Neuron (in vitro differentiated cells): ENCODE measurements around the gene MORC4.

Source experiments
- H2AFZ ChIP-seq: one replicate; pipeline ENCODE4 v1.6.1; 2013; ENCODE audit warnings: low read depth, mild to moderate bottlenecking, inconsistent platforms, low read length, moderate library complexity
- H3K27me3 ChIP-seq: one replicate; pipeline ENCODE4 v1.6.1; 2013; ENCODE audit warnings: low read length; ENCODE audit not compliant: insufficient read depth
- H3K36me3 ChIP-seq: one replicate; pipeline ENCODE4 v1.6.1; 2013; ENCODE audit warnings: low read length; ENCODE audit not compliant: insufficient read depth
- H3K4me1 ChIP-seq: one replicate; pipeline ENCODE4 v1.6.1; 2013; ENCODE audit warnings: low read length; ENCODE audit not compliant: insufficient read depth
- H3K4me3 ChIP-seq: 2 replicates; pipeline ENCODE4 v1.5.1; 2013; ENCODE audit warnings: mild to moderate bottlenecking, low read length, moderate library complexity
- H3K9me3 ChIP-seq: one replicate; pipeline ENCODE4 v1.6.1; 2013; ENCODE audit warnings: low read length

MORC4 gene

DNA sequence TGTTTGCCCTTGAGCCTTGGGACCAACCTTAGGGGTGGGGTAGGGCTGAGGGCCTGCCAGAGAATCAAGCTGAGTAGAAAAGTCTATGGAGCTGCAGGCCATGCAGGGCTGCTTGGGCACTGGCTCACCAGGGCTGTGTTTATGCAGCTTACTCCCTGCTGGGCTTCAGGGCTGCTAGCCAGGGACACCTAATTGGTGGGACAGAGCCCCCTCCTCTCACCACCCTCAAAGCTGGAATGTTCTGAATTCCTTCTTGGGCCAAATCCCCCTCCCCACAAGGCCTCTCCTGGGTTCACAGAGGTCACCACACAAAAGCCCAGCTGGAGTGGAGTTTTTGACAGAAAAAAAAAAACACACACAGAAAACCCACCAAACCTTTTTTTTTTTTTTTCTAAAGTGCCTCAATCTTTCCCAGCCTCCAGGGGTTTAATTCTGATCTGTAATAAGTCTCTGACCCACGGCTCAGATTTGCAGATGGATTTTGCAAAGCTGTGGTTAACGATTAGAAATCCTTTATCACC lies 80.0 kb downstream of the MORC4 start, which contains the start of gene CLDN2:
Gene CLDN2 (plus strand): TSS at position 471 of the 521 bp plus-strand sequence. CDS start 7,827 bp downstream, outside the sequence.
- Histone ChIP-seq H3K4me1 (peaks cover 11% of the 10 kb centered on the region), H3K9me3 (no peaks in the 10 kb centered on the region), H2AFZ (no peak within 1 kb of the TSS), H3K4me3 (no peak within 1 kb of the TSS), H3K27me3 (peaks cover 5% of the 10 kb centered on the region), H3K36me3 (no peaks in the 10 kb centered on the region)

GRCh38 chrX:106917830-106918500 lies 82.0 kb downstream of the MORC4 start:
- no peaks in the 10 kb centered on the region for H3K36me3 ChIP-seq
- H3K4me3 ChIP-seq: no peak overlapping the region
- no peaks in the 10 kb centered on the region for H3K9me3 ChIP-seq
- H3K4me1 ChIP-seq: peaks cover 11% of the 10 kb centered on the region
- H2AFZ ChIP-seq: no peak overlapping the region
- peaks cover 5% of the 10 kb centered on the region for H3K27me3 ChIP-seq

DNA sequence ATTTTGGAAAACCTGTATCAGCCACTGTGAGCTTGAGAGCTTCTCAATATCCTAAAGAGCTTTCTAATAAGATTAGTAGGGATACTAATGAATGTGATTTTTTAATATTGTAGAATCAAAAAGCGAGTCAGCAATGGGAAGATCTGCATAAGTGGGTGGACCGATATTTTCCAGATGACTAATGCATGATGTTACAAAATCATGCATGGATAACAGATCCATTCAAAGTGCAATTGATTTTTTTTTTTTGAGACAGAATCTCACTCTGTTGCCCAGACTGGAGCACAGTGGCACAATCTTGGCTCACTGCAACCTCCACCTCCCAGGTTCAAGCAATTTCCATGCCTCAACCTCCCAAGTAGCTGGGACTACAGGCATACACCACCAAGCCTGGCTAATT lies 87.1 kb downstream of the MORC4 start:
- H3K27me3 ChIP-seq: peaks cover 9% of the 10 kb centered on the region
- no peaks in the 10 kb centered on the region for H3K36me3 ChIP-seq
- H2AFZ ChIP-seq: no peak overlapping the region
- no peaks in the 10 kb centered on the region for H3K4me1 ChIP-seq
- H3K9me3 ChIP-seq: no peaks in the 10 kb centered on the region
- no peak overlapping the region for H3K4me3 ChIP-seq

DNA sequence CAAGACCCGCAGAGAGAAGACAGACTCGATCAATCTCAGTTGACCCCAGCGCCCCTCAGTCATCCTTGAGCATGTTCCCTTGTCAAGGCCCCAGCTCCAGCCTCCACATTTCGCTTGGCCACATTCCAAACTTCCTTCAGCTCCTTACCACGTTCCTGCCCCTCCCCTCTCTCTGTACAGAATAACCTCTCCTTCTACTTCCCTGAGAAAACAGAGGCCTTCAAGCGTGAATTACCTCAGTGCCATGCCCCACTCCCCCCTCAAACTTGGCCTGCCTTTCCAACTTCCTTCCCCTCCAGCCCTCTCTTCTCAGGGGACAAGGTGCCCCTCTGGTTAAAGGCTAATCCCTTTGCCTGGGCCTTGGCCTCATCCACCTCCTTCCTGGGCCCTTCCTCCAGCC lies 93.7 kb downstream of the MORC4 start:
- Histone ChIP-seq H3K27me3 (peaks cover 8% of the 10 kb centered on the region), H3K36me3 (no peaks in the 10 kb centered on the region), H3K4me1 (no peaks in the 10 kb centered on the region), H3K4me3 (no peak overlapping the region), H3K9me3 (no peaks in the 10 kb centered on the region), H2AFZ (no peak overlapping the region)

GRCh38 chrX:106905064-106905708 lies 94.8 kb downstream of the MORC4 start:
- peaks cover 4% of the 10 kb centered on the region for H3K27me3 ChIP-seq
- H2AFZ ChIP-seq: no peak overlapping the region
- H3K9me3 ChIP-seq: no peaks in the 10 kb centered on the region
- no peaks in the 10 kb centered on the region for H3K36me3 ChIP-seq
- H3K4me3 ChIP-seq: no peak overlapping the region
- H3K4me1 ChIP-seq: no peaks in the 10 kb centered on the region

- Histone ChIP-seq H3K27me3 (peaks cover 4% of the 10 kb centered on the region), H3K36me3 (no peaks in the 10 kb centered on the region), H3K4me3 (no peak overlapping the region), H2AFZ (no peak overlapping the region), H3K9me3 (no peaks in the 10 kb centered on the region), H3K4me1 (no peaks in the 10 kb centered on the region)
Observed at GRCh38 chrX:106903856-106904528, 96.0 kb downstream of the MORC4 start.

DNA sequence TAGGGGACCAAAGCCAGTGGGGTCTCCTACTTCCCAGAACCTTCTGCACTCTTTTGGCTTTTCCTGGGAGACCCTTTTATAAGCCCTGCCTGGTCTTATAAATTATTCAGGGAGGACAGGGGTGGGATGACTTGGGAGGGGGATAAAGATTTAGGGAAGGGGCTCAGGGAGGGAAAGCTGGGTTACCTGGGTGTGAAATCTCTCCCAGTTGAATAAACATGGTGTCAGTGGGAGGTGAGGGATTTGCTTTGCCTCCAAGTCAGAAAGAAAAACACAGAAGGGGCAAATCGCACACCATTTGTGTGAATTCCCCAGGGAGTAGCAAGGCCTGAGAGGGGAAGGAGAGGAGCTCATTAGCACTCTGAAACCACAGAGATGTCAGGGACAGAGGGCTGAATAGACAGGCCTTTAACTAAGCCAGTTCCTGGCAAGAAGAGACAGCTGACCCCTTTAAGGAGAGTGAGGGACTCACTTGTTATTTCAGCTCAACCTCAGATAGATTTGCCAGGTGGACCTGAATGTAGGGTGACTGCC lies 96.7 kb downstream of the MORC4 start, which contains the start of gene RIPPLY1:
Gene RIPPLY1 (minus strand): TSS at position 51 of the 534 bp plus-strand sequence. CDS start 54 bp downstream, outside the sequence.
- H3K4me1 ChIP-seq: no peaks in the 10 kb centered on the region

GRCh38 chrX:106902684-106903083 lies 97.3 kb downstream of the MORC4 start:
- Histone ChIP-seq H3K27me3 (peaks cover 4% of the 10 kb centered on the region), H3K4me1 (no peaks in the 10 kb centered on the region), H2AFZ (no peak overlapping the region), H3K4me3 (no peak overlapping the region), H3K36me3 (no peaks in the 10 kb centered on the region), H3K9me3 (no peaks in the 10 kb centered on the region)

More for the DNA sequence above, 96.7 kb downstream of the MORC4 start, which contains the start of gene RIPPLY1:
- Histone ChIP-seq H2AFZ (no peak within 1 kb of the TSS), H3K4me3 (no peak within 1 kb of the TSS), H3K36me3 (no peaks in the 10 kb centered on the region), H3K27me3 (peaks cover 4% of the 10 kb centered on the region), H3K9me3 (no peaks in the 10 kb centered on the region)

DNA sequence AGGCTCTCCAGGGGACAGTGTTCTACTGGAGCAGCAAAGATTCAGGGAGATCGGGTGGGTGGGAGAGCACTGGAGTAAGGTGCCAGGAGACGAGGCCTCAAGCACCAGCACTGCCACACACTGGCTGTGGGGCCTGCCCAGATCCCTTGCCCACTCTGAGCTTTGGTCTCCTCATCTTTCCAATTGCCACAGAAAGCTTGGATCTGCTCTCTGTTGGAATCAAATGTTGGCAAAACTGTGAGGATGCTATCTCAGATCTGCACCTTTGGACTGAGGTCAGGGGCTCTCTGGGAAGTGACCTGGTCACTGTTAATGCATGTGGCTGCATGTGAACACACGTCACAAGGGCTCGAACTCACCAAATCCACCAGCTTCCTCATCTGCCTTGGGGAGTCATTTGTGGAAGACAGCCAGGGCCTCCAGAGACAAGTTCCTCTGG lies 98.2 kb downstream of the MORC4 start:
- Histone ChIP-seq H2AFZ (no peak overlapping the region), H3K4me1 (no peaks in the 10 kb centered on the region), H3K27me3 (peaks cover 1% of the 10 kb centered on the region), H3K36me3 (no peaks in the 10 kb centered on the region), H3K9me3 (no peaks in the 10 kb centered on the region), H3K4me3 (no peak overlapping the region)

GRCh38 chrX:106901341-106901740 lies 98.7 kb downstream of the MORC4 start:
- Histone ChIP-seq H3K36me3 (no peaks in the 10 kb centered on the region), H3K4me3 (no peak overlapping the region), H3K27me3 (no peaks in the 10 kb centered on the region), H2AFZ (no peak overlapping the region), H3K4me1 (no peaks in the 10 kb centered on the region), H3K9me3 (no peaks in the 10 kb centered on the region)

DNA sequence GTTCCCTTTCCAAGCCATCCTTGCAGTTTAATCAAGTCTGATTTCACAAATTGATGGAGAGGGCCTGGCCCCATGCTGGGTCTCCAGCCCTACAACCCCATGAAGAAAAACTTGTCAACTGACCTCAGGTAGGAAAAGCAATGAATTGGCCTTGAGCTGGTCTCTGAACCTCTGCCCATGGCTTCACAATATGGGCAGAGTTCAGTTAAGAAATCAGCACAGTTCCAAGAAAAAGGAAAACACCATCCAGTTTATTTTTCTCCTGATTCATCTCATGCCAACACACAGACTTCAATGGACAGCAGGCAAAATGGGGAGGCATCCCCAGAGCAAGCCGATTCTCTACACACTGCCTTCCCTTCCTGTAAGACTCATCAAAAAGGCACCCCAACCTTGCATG lies 100.2 kb downstream of the MORC4 start:
- Histone ChIP-seq H3K27me3 (no peaks in the 10 kb centered on the region), H3K9me3 (no peaks in the 10 kb centered on the region), H3K4me3 (no peak overlapping the region), H2AFZ (no peak overlapping the region), H3K4me1 (no peaks in the 10 kb centered on the region), H3K36me3 (no peaks in the 10 kb centered on the region)

- no peaks in the 10 kb centered on the region for H3K4me1 ChIP-seq
- no peaks in the 10 kb centered on the region for H3K27me3 ChIP-seq
- no peak overlapping the region for H3K4me3 ChIP-seq
- no peak overlapping the region for H2AFZ ChIP-seq
- no peaks in the 10 kb centered on the region for H3K9me3 ChIP-seq
- H3K36me3 ChIP-seq: no peaks in the 10 kb centered on the region
Observed at GRCh38 chrX:106899276-106899675, 100.7 kb downstream of the MORC4 start.

DNA sequence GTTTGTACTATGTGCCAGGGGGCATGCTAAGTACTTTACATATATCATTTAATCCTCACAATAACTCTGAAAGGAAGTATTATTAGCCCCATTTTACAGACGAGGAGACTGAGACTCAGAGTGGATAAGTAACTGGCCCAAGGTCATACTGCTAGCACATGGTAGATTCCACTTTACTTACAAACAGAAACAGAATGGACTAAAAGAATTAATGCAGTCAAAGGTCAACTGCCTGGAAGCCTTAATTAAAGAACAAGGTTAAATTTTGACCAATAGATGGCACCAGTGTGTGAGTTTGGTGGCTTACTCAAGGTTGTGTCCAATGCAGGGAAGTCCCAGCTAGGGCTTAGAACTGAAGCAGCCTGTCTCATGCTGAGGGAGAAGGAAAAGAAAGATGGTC lies 101.5 kb downstream of the MORC4 start:
- no peaks in the 10 kb centered on the region for H3K9me3 ChIP-seq
- no peak overlapping the region for H2AFZ ChIP-seq
- no peaks in the 10 kb centered on the region for H3K27me3 ChIP-seq
- no peaks in the 10 kb centered on the region for H3K4me1 ChIP-seq
- H3K36me3 ChIP-seq: no peaks in the 10 kb centered on the region
- H3K4me3 ChIP-seq: no peak overlapping the region
